Measurements from ENCODE around the gene TBC1D22B. TPM values are rescaled to one million over a fixed set of nuclear protein-coding genes. Genes with fewer than 3 reads are reported as not detected.

The TBC1D22B gene
- total and polyA plus RNA-seq, 9 of the 15 experiments (the other 6 are each of a cell fraction or from before 2014, with no cell fraction given): 4.8 to 24.2 (median 13.5) TPM

DNA sequence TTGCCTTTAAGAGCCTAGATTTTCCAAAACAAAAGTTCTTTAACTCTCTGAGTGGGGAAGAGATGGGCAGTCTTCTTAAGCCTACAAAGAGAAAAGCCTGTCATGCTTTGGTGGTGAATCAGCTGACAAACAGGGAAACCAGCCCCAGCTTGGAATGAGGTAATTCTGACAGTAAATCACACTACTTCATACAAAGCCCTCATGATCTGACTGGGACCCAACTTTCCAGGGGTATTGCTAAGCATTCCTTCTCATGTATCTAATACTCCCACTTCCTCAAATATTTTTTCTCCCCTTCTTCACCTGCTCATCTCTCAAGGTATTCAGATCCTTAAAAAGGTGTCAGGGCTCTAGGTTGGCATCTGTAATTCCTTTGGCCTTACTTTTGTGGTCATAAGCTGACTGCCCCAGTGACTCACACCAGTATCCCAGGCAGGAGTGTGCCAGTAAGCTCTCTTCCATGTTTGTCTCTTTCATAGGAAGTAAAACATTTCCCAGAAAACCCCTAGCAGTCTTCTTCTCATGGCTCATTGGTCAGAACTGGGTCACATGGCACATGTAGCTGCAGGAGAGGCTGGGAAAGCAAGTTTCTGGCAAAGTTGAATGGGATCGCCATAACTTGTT, 15.0 kb upstream of the TBC1D22B start (continued):
- TF ChIP-seq FOXK2 (conservative IDR thresholded peaks at IDR 0.05 in 1 of 2, IDR thresholded peaks at IDR 0.05 in 1 of 2; ENCODE audit: low read depth in 2 of 2) (peak in 1 of 2 experiments; percentile 9; a peak in 1 of 4 replicates), PHF21A (IDR thresholded peaks at IDR 0.05; ENCODE audit: borderline replicate concordance, low read depth) (peak; percentile 84; the same call in 1 of the 2 replicates), EP300 (IDR thresholded peaks at IDR 0.05; ENCODE audit: low read length) (peak; percentile 21; the same call in 1 of the 2 replicates)

DNA sequence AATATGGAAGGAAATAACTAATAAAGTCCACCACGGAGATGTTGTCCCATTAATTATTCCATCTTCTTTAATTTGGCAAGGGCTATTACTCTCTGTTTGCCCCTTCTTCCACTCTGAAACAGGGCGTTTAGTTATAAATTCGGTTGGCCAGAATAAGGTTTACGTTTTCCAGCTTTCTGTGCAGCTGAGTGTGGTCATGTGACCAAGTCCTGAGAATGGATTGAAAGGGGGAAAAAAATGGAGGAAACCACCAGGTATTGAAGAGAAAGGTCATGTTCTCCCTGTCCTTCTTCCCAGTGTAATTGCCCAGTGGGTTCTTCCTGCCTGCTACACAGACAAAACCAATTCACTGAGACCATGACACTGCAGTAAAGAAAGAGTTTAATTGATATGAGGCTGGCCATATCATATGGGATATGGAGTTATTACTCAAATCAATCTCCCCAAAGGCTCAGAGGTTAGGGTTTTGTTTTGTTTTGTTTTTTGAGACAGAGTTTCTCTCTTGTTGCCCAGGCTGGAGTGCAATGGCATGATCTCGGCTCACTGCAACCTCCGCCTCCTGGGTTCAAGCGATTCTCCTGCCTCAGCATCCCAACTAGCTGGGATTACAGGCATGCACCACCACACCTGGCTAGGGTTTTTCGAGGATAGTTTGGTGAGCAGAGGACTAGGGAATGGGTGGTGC, 14.3 kb upstream of the TBC1D22B start:
- Histone ChIP-seq H3K4me3 (no peak overlapping the region), H3K27me3 (ENCODE audit: control insufficient read depth in 2 of 2, insufficient read depth in 2 of 2, low read length in 2 of 2) (no peaks in the 10 kb centered on the region), H4K20me1 (replicated peaks; ENCODE audit: control insufficient read depth, insufficient read depth, low read length) (no peaks in the 10 kb centered on the region), H3K9me1 (ENCODE audit: control insufficient read depth, insufficient read depth, low read length) (no peaks in the 10 kb centered on the region), H3K36me3 (ENCODE audit: control insufficient read depth, insufficient read depth, low read length) (no peaks in the 10 kb centered on the region; the same call in 2 of the 3 replicates), H3K79me2 (ENCODE audit: control insufficient read depth, insufficient read depth, low read length) (no peaks in the 10 kb centered on the region), H3K9me3 (replicated peaks; ENCODE audit: control insufficient read depth, insufficient read depth, low read depth, low read length) (no peaks in the 10 kb centered on the region), H3K27ac (ENCODE audit: extremely low read depth, low read depth, low read length) (peak overlapping the region; percentile 65), H3K4me2 (ENCODE audit: insufficient read depth, low read length) (peak overlapping the region; percentile 49), H3K4me1 (replicated peaks in 1 of 2; ENCODE audit: control insufficient read depth in 2 of 2, insufficient read depth in 2 of 2, low read length in 2 of 2) (peaks cover 25 to 64% of the 10 kb centered on the region in 2 experiments), H3K9ac (ENCODE audit: insufficient read depth in 1 of 2, low read depth in 2 of 2, low read length in 2 of 2) (no peak overlapping the region; a peak in 1 of 4 replicates), H2AFZ (ENCODE audit: low read depth, low read length) (peak overlapping the region; percentile 79)
- no TSS peak for BruUV-seq (replicated peaks)
- in situ Hi-C loops (cut with MboI): no loop called here
- FAIRE-seq (peak; percentile 11), DNase-seq (ENCODE audit: extremely low read depth in 1 of 4, low spot score in 3 of 4) (no peak), ATAC-seq (no peak)
- intact Hi-C loops (cut with micrococcal nuclease): loop anchor here (5.0 kb wide), 1 partner anchor 59 kb away; no protein-coding TSS in a partner anchor
- ChIA-PET POLR2A (interaction anchor here (0.7 to 2.5 kb wide), 7 partner anchors 11 to 376 kb away, joined by 3 to 10 read pairs (median 4); partner anchors contain the start of genes TBC1D22B and TMEM217), CTCF (ENCODE audit: low intra/inter-chr PET ratio) (no interaction called here)
- WGBS (ENCODE audit: insufficient coverage, low coverage, missing lambda C conversion rate): 47% methylated on average over 8 of the region's 8 CpGs
- 0 out of 2 replicates have a peak, but pooled peaks have one; percentile 14 for TF ChIP-seq GATAD2A (IDR thresholded peaks at IDR 0.05)
- TF ChIP-seq FOXP1 (CRISPR knock-in tag; IDR thresholded peaks at IDR 0.05): 0 out of 2 replicates have a peak, but pooled peaks have one; percentile 32
- no peak for TF ChIP-seq XRCC5 (IDR thresholded peaks at IDR 0.05; ENCODE audit: low read depth, low read length)
- peak; percentile 60 for TF ChIP-seq BRD9 (IDR thresholded peaks at IDR 0.05; ENCODE audit: low read depth, partially characterized antibody)
- TF ChIP-seq ZNF175 (CRISPR knock-in tag; IDR thresholded peaks at IDR 0.05; ENCODE audit: low read depth): peak; percentile 18; the same call in 1 of the 2 replicates
- 0 out of 2 replicates have a peak, but pooled peaks have one; percentile 7 for TF ChIP-seq ZNF766 (CRISPR knock-in tag; conservative IDR thresholded peaks at IDR 0.05)
- TF ChIP-seq KLF10 (CRISPR knock-in tag; IDR thresholded peaks at IDR 0.05): 0 out of 2 replicates have a peak, but pooled peaks have one; percentile 37
- TF ChIP-seq TOE1 (IDR thresholded peaks at IDR 0.05; ENCODE audit: borderline replicate concordance): peak; percentile 77
- TF ChIP-seq TOE1 (CRISPR knock-in tag; IDR thresholded peaks at IDR 0.05; ENCODE audit: borderline replicate concordance, low read depth): no peak
- peak; percentile 36; the same call in 1 of the 2 replicates for TF ChIP-seq C11orf30 (IDR thresholded peaks at IDR 0.05; ENCODE audit: low read depth)
- no peak for TF ChIP-seq ETS2 (tag; IDR thresholded peaks at IDR 0.05; ENCODE audit: borderline replicate concordance, poor library complexity, severe bottlenecking)
- 0 out of 2 replicates have a peak, but pooled peaks have one; percentile 55 for TF ChIP-seq ZNF511 (CRISPR knock-in tag; IDR thresholded peaks at IDR 0.05)
